ENCODE measurements around the gene SAMD10. TPM values are rescaled to one million over a fixed set of nuclear protein-coding genes. Genes with fewer than 3 reads are reported as not detected.

The SAMD10 gene
- polyA plus RNA-seq, 1 of the 3 experiments (the other 2 are of a cell fraction), result 11.6 TPM

- CTCF ChIA-PET, result interaction anchor here (1.1 to 2.0 kb wide), 2 partner anchors 27 to 172 kb away, joined by 6 to 11 read pairs; no protein-coding TSS in a partner anchor
- no peak for DNase-seq
- Histone ChIP-seq H3K9me3 (no peaks in the 10 kb centered on the region), H3K4me2 (no peak overlapping the region), H3K27me3 (ENCODE audit: insufficient read depth) (no peaks in the 10 kb centered on the region), H4K20me1 (ENCODE audit: insufficient read depth) (peaks cover 93% of the 10 kb centered on the region), H3K27ac (ENCODE audit: low read depth in 2 of 2, low read length in 1 of 2) (no peak overlapping the region), H3K4me1 (ENCODE audit: control insufficient read depth in 1 of 2, insufficient read depth in 2 of 2, low read depth in 1 of 2, low read length in 1 of 2) (peaks cover 14 to 46% of the 10 kb centered on the region in 2 experiments; a peak in 3 of 4 replicates), H3K4me3 (ENCODE audit: low read depth in 2 of 2, low read length in 1 of 2) (no peak overlapping the region), H3K36me3 (replicated peaks in 1 of 2; ENCODE audit: control insufficient read depth in 1 of 2, insufficient read depth in 2 of 2, low read length in 1 of 2) (peaks cover 0 to 29% of the 10 kb centered on the region in 2 experiments), H3K9ac (no peak overlapping the region), H3K9me2 (no peaks in the 10 kb centered on the region), H3K79me2 (ENCODE audit: insufficient read depth) (peaks cover 53% of the 10 kb centered on the region), H2AFZ (ENCODE audit: low read depth) (no peak overlapping the region), H3F3A (replicated peaks; ENCODE audit: insufficient read depth) (peaks cover 31% of the 10 kb centered on the region)
- POLR2A ChIA-PET, result no interaction called here
- TF ChIP-seq, protein P1, sequence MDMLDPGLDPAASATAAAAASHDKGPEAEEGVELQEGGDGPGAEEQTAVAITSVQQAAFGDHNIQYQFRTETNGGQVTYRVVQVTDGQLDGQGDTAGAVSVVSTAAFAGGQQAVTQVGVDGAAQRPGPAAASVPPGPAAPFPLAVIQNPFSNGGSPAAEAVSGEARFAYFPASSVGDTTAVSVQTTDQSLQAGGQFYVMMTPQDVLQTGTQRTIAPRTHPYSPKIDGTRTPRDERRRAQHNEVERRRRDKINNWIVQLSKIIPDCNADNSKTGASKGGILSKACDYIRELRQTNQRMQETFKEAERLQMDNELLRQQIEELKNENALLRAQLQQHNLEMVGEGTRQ (IDR thresholded peaks at IDR 0.05; ENCODE audit: borderline replicate concordance, low read depth, low read length), result no peak
- TF ChIP-seq RAD21 (IDR thresholded peaks at IDR 0.05; ENCODE audit: low read length), result no peak
- no peak for TF ChIP-seq NFIC (IDR thresholded peaks at IDR 0.05; ENCODE audit: borderline replicate concordance)
- TF ChIP-seq TCF12 (IDR thresholded peaks at IDR 0.05), result no peak
- TF ChIP-seq, protein P2, sequence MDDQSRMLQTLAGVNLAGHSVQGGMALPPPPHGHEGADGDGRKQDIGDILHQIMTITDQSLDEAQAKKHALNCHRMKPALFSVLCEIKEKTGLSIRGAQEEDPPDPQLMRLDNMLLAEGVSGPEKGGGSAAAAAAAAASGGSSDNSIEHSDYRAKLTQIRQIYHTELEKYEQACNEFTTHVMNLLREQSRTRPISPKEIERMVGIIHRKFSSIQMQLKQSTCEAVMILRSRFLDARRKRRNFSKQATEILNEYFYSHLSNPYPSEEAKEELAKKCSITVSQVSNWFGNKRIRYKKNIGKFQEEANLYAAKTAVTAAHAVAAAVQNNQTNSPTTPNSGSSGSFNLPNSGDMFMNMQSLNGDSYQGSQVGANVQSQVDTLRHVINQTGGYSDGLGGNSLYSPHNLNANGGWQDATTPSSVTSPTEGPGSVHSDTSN (IDR thresholded peaks at IDR 0.05), result no peak
- WGBS (ENCODE audit: low lambda C conversion rate), result 94% methylated on average over 10 of the region's 15 CpGs
Observed at GRCh38 chr20:63946986-63947637, 32.3 kb downstream of the SAMD10 start.

DNA sequence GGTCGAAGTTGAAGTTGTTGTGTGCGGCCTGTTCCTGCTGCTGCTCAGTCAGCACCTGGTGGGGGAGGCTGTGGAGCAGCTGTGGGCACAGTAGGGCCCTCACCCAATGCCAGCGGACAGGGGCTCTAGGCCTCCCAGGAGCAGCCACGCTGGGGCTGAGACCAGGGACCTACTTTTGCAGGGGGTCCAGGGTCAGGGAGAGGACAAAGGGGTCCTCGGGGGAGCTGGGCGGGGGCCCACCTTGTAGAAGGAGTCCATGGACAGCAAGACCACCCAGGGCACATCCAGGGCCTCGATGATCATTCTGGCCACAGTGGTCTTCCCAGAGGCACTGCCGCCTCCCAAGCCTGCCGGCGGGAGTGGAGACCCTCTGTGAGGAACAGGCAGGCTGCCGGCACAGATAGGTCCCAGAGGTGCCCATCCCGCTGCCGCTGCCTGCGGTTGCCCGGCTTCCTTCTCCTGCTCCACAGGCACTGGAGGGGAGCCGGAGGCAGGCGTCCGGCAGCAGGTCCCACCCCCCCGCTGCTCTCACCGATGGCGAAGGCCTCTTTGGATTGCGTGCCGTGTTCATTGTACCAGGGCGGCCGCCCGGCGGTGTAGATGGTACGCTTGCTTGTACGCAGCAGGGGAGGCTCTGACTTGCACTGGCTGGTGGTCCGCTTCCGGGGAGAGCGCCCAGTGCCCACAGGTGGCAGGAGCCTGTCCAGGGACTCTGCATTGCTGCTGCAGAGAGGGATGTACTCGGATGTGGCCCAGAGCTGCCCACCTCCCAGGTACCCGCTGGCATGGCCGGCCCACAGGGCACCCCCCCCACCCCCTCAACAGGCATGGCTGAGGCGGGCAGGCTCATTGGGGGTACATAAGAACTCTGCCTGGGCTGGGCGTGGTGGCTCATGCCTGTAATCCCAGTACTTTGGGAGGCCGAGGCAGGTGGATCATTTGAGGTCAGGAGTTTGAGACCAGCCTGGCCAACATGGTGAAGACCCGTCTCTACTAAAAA, 33.2 kb downstream of the SAMD10 start:
- DNase-seq, result no peak
- WGBS (ENCODE audit: low lambda C conversion rate), result 94% methylated on average over 15 of the region's 39 CpGs
- ChIA-PET CTCF (interaction anchor here (1.1 to 2.0 kb wide), 2 partner anchors 28 to 171 kb away, joined by 6 to 11 read pairs; no protein-coding TSS in a partner anchor), POLR2A (no interaction called here)
- Histone ChIP-seq H3K9me2 (no peaks in the 10 kb centered on the region), H2AFZ (ENCODE audit: low read depth) (no peak overlapping the region), H3K4me3 (ENCODE audit: low read depth in 2 of 2, low read length in 1 of 2) (no peak overlapping the region), H4K20me1 (ENCODE audit: insufficient read depth) (peaks cover 87% of the 10 kb centered on the region), H3K79me2 (ENCODE audit: insufficient read depth) (peaks cover 46% of the 10 kb centered on the region), H3K36me3 (replicated peaks in 1 of 2; ENCODE audit: control insufficient read depth in 1 of 2, insufficient read depth in 2 of 2, low read length in 1 of 2) (peaks cover 0 to 30% of the 10 kb centered on the region in 2 experiments), H3K27ac (ENCODE audit: low read depth in 2 of 2, low read length in 1 of 2) (no peak overlapping the region; a peak in 1 of 4 replicates), H3K9ac (no peak overlapping the region), H3K4me1 (ENCODE audit: control insufficient read depth in 1 of 2, insufficient read depth in 2 of 2, low read depth in 1 of 2, low read length in 1 of 2) (peaks cover 14 to 37% of the 10 kb centered on the region in 2 experiments; a peak in 3 of 4 replicates), H3K27me3 (ENCODE audit: insufficient read depth) (no peaks in the 10 kb centered on the region), H3F3A (replicated peaks; ENCODE audit: insufficient read depth) (peaks cover 31% of the 10 kb centered on the region), H3K4me2 (no peak overlapping the region), H3K9me3 (no peaks in the 10 kb centered on the region)
- TF ChIP-seq EP300 (IDR thresholded peaks at IDR 0.05; ENCODE audit: borderline replicate concordance in 1 of 2, low read depth in 1 of 2, low read length in 1 of 2) (no peak), YY1 (IDR thresholded peaks at IDR 0.05; ENCODE audit: low read depth) (no peak), TCF12 (IDR thresholded peaks at IDR 0.05) (no peak), ELF1 (IDR thresholded peaks at IDR 0.05) (no peak), GABPA (IDR thresholded peaks at IDR 0.05; ENCODE audit: low read depth) (no peak), FOXM1 (IDR thresholded peaks at IDR 0.05; ENCODE audit: low read depth) (no peak), FOXJ3 (CRISPR knock-in tag; IDR thresholded peaks at IDR 0.05) (no peak), RFX5 (IDR thresholded peaks at IDR 0.05; ENCODE audit: low read length) (no peak), MEF2A (IDR thresholded peaks at IDR 0.05; ENCODE audit: borderline replicate concordance, low read depth) (no peak), TAF1 (IDR thresholded peaks at IDR 0.05; ENCODE audit: borderline replicate concordance, low read depth, low read length) (no peak), RXRA (IDR thresholded peaks at IDR 0.05; ENCODE audit: borderline replicate concordance, low read depth) (no peak), NRF1 (IDR thresholded peaks at IDR 0.05; ENCODE audit: low read depth, low read length) (no peak), RAD21 (IDR thresholded peaks at IDR 0.05; ENCODE audit: low read length) (no peak), NFIC (IDR thresholded peaks at IDR 0.05; ENCODE audit: borderline replicate concordance) (no peak)
